SJCRH30 (cell line): ENCODE data around the gene EXOC2. TPM values are rescaled to one million over a fixed set of nuclear protein-coding genes. Genes with fewer than 3 reads are reported as not detected.

Experiments used
- DNase-seq, 2 experiments: peaks; one replicate each; pipeline ENCODE4 v3.0.0-alpha.2; 2015 to 2020
- H3K27ac ChIP-seq: fragments of 250-450 bp; sonication (Bioruptor Pico); 2 replicates; pipeline ENCODE4 v1.5.1; 2020; ENCODE audit warnings: mild to moderate bottlenecking, moderate library complexity
- H3K27me3 ChIP-seq: fragments of 250-450 bp; sonication (Bioruptor Pico); 2 replicates; pipeline ENCODE4 v1.5.1; 2020; ENCODE audit warnings: mild to moderate bottlenecking, moderate library complexity
- H3K36me3 ChIP-seq: fragments of 250-450 bp; sonication (Bioruptor Pico); 2 replicates; pipeline ENCODE4 v1.5.1; 2020; ENCODE audit warnings: mild to moderate bottlenecking, moderate library complexity
- H3K4me1 ChIP-seq: fragments of 250-450 bp; sonication (Bioruptor Pico); 2 replicates; pipeline ENCODE4 v1.5.1; 2020; ENCODE audit warnings: mild to moderate bottlenecking, moderate library complexity
- H3K4me3 ChIP-seq: fragments of 250-450 bp; sonication (Bioruptor Pico); 2 replicates; pipeline ENCODE4 v1.5.1; 2020; ENCODE audit warnings: mild to moderate bottlenecking, moderate library complexity
- H3K9me3 ChIP-seq: fragments of 250-450 bp; sonication (Bioruptor Pico); replicated peaks from 2 replicates; pipeline ENCODE4 v1.5.1; 2020; ENCODE audit warnings: mild to moderate bottlenecking, moderate library complexity
- total RNA-seq: library from RNA; depleted of rRNA; stranded (reverse); fragments of >200 nt; shearing (Covaris generic); gene quantifications from 2 replicates; pipeline ENCODE4 v1.2.3, GENCODE V29; 2014; rRNA removed

The EXOC2 gene
- total RNA-seq, 1 experiment from 2014 or later: 22.3 TPM

GRCh38 chr6:436308-437036 lies 256.5 kb downstream of the EXOC2 start:
- no peak for DNase-seq
- H3K36me3 ChIP-seq: no peaks in the 10 kb centered on the region
- H3K4me3 ChIP-seq: no peak overlapping the region
- no peaks in the 10 kb centered on the region for H3K27me3 ChIP-seq
- H3K4me1 ChIP-seq: no peaks in the 10 kb centered on the region
- H3K27ac ChIP-seq: no peak overlapping the region
- no peaks in the 10 kb centered on the region for H3K9me3 ChIP-seq

GRCh38 chr6:435441-436307 lies 257.3 kb downstream of the EXOC2 start:
- H3K27ac ChIP-seq: no peak overlapping the region
- no peaks in the 10 kb centered on the region for H3K9me3 ChIP-seq
- no peaks in the 10 kb centered on the region for H3K36me3 ChIP-seq
- no peak overlapping the region for H3K4me3 ChIP-seq
- no peaks in the 10 kb centered on the region for H3K27me3 ChIP-seq
- DNase-seq: no peak
- H3K4me1 ChIP-seq: no peaks in the 10 kb centered on the region

Other genes with a start within 250 kb of the EXOC2 start
- 0.10 and 0.15 TPM in 2 replicates for gene HUS1B, start 36.0 kb downstream of the EXOC2 start, total RNA-seq